AG04449 (cell line): ENCODE results near the gene TLX1.

Experiments
- CTCF ChIA-PET: fragments of 350-600 bp; formaldehyde crosslinking; extraction: SDS; loops from one replicate; lab custom pipeline; 2021; ENCODE audit warnings: antibody characterized with exemption; lab: Yijun Ruan, JAX
- POLR2A ChIA-PET: fragments of 400-600, 350-600 bp; formaldehyde crosslinking; extraction: SDS; loops from one replicate; lab custom pipeline; 2020; ENCODE audit warnings: antibody characterized with exemption, inconsistent platforms; lab: Yijun Ruan, JAX
- DNase-seq: peaks from one replicate; pipeline ENCODE4 v3.0.0-alpha.2; 2010; ENCODE audit warnings: low read depth, low spot score
- H3K4me3 ChIP-seq: 2 replicates; pipeline ENCODE4 v1.5.1; 2011; ENCODE audit warnings: low read depth, mild to moderate bottlenecking, control low read depth, low read length
- TF ChIP-seq, protein P1 (sequence below): IDR thresholded peaks from one replicate; pipeline ENCODE4 v1.5.1; 2011; ENCODE audit warnings: mild to moderate bottlenecking, moderate library complexity, low read length, control low read depth, inconsistent platforms; ENCODE audit not compliant: insufficient read depth; ENCODE audit errors: missing control alignments

TLX1 gene

DNA sequence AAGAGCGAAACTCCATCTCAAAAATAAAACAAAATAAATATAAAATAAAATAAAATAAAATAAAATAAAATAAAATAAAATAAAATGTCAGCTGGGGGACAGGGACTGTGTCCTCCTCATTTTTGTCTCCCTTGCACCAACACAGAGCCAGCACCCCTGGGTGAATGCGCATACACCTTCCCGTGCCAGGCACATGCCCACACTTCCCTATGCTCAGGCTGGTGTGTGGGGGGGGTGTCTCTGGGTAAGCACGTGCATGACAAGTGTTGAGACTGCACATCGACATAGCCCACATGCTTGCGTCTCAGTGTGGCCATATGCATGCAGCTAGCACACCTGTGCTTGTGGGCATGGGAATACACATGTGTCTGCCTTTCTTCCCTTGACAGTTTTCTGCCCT, 24.7 kb upstream of the TLX1 start:
- POLR2A ChIA-PET: no interaction called here
- no peak for DNase-seq
- CTCF ChIA-PET: interaction anchor here (1.2 to 7.9 kb wide), 4 partner anchors 10 to 36 kb away, joined by 3 to 88 read pairs (median 5); no protein-coding TSS in a partner anchor
- TF ChIP-seq, protein P1, sequence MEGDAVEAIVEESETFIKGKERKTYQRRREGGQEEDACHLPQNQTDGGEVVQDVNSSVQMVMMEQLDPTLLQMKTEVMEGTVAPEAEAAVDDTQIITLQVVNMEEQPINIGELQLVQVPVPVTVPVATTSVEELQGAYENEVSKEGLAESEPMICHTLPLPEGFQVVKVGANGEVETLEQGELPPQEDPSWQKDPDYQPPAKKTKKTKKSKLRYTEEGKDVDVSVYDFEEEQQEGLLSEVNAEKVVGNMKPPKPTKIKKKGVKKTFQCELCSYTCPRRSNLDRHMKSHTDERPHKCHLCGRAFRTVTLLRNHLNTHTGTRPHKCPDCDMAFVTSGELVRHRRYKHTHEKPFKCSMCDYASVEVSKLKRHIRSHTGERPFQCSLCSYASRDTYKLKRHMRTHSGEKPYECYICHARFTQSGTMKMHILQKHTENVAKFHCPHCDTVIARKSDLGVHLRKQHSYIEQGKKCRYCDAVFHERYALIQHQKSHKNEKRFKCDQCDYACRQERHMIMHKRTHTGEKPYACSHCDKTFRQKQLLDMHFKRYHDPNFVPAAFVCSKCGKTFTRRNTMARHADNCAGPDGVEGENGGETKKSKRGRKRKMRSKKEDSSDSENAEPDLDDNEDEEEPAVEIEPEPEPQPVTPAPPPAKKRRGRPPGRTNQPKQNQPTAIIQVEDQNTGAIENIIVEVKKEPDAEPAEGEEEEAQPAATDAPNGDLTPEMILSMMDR: no peak
- no peak overlapping the region for H3K4me3 ChIP-seq

DNA sequence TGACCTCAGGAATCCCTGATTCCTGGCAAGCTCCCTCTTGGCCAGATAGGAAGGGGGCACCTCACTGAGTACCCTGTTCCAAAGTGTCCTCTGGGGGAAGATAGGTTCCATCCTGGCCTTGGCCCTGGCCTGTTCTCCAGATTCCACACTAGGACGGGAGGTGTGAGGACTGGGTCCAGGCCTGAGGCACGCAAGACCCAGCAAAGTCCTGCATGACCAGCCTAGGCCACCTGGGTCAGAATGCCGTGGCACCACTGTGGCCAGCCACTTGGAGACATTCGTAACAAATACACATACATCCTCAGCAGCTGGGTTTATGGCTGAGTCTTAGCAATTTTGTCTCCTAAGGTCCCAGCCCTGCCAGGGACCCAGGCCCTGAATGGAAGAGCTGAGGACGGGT, 23.3 kb upstream of the TLX1 start:
- H3K4me3 ChIP-seq: no peak overlapping the region
- no peak for DNase-seq
- ChIA-PET CTCF (interaction anchor here (1.0 to 7.9 kb wide), 7 partner anchors 11 to 67 kb away, joined by 3 to 88 read pairs (median 3); no protein-coding TSS in a partner anchor), POLR2A (no interaction called here)
- TF ChIP-seq, protein P1: no peak

DNA sequence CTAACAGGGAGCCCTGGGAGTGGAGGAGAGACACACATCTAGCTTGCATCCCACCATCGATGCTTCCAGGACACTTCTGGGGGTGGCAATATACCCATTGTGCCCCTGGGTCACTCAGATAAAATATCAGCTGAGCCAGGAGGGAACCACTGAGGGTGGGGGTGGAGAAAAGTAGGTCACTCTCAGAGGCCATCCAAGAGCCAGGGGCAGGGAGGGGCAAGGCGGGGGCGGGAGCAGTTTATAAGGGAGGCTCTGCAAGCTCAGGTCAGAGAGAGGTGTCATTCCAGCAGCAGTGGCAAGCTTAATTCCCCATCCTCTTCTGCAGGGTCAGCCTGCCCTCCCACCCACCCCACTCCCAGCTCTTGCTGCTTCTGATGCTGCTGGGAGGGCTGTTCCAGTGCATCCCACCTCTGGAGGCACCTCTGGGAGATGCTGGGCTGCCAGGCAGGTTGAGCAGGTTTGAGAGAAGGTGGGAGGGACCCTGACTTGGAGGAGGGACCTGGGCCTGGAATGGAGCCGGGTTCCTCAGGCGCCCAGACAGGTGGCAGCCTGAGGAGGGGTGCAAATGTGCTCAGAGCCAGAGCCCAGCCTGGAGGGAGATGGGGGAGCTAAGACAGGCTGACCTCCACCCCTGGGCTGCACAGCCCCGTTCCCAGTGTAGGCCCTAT, 20.1 kb upstream of the TLX1 start:
- DNase-seq: no peak
- TF ChIP-seq, protein P1: no peak
- H3K4me3 ChIP-seq: no peak overlapping the region
- ChIA-PET POLR2A (no interaction called here), CTCF (interaction anchor here (1.1 to 7.9 kb wide), 3 partner anchors 9 to 70 kb away, joined by 3 to 88 read pairs (median 6); no protein-coding TSS in a partner anchor)

DNA sequence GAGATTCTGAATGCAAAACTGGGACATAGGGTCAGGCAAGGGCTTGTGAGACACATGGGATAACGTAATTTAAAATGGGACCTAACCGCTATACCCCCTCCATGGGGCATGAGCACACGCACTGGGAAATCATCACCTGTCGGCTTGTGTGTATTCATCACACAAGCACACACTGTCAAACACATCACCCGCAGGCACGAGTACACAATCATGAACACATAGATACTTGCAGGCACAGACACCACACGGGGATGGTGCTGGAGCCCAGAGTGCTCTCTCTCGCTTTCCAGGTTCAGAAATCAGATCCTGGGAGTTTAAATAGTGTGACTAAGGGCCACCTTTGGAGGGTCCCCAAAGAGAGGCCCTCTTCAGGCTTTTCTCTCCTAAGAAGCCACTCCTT, 19.6 kb upstream of the TLX1 start:
- ChIA-PET POLR2A (no interaction called here), CTCF (interaction anchor here (1.2 to 7.9 kb wide), 2 partner anchors 9 to 15 kb away, joined by 6 to 88 read pairs; no protein-coding TSS in a partner anchor)
- no peak overlapping the region for H3K4me3 ChIP-seq
- DNase-seq: no peak
- TF ChIP-seq, protein P1: no peak

DNA sequence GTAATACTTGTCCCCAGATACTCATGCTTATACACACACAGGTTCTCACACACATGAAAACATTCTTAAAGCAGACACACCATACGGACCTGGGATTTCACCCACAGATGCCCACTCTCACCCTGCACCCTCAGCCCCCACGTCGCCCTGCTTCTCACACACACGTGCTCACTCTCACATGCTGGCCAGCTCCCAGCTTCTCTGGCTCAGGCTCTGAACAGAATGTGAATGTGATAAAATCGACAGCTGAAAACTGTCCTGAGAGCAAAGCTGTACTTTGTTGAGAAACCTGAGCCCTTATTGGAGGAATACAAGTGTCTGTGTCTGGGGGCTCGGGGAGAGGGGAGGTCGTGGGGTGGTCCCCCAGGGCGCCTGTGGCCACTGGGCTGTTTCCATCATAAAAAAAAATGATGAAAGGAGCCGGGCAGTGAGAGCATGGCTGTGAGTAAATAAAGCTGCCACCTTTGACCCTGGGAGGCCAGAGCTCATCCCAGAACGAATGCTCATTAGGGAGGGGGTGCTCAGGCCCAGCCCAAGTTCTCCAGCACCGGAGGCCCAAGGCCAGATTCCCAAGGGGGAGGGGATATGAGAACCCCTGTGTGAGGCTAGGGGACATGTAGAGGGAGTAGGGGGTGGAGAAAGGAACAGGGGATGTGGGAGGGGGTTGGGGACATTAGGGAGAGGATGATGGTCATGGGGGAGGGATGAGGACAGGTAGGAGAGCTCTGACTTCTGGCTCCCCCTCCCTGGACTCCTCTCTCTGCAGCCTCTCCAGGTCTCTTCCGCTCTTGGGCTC, 18.1 kb upstream of the TLX1 start:
- DNase-seq: no peak
- POLR2A ChIA-PET: no interaction called here
- CTCF ChIA-PET: interaction anchor here (1.0 to 2.2 kb wide), 5 partner anchors 9 to 48 kb away, joined by 3 to 13 read pairs (median 3); no protein-coding TSS in a partner anchor
- no peak overlapping the region for H3K4me3 ChIP-seq
- TF ChIP-seq, protein P1: no peak
